T-helper 2 cell treated with Interferon-gamma antibody and Interleukin-4, amounts not matched to agents 5 μg/mL and 100 μg/mL, for 36 hours (primary cell): ENCODE results near the gene TPM1.
"Not testable (repeated sequence)": the region's sequence is repeated elsewhere in the genome, so short reads cannot be mapped to it uniquely, and the experiment has no call there.

Source experiments
- DNase-seq: peaks from one replicate; pipeline ENCODE4 v3.0.0; 2021; ENCODE audit warnings: low spot score
- H3K27ac Mint-ChIP-seq: one replicate; pipeline ENCODE4 v1.8.0; 2021; ENCODE audit warnings: mild to moderate bottlenecking, mixed read lengths
- H3K27me3 Mint-ChIP-seq: one replicate; pipeline ENCODE4 v1.8.0; 2021; ENCODE audit warnings: low read depth, mixed read lengths
- H3K36me3 Mint-ChIP-seq: one replicate; pipeline ENCODE4 v1.8.0; 2021; ENCODE audit warnings: low read depth, mixed read lengths
- H3K4me1 Mint-ChIP-seq: one replicate; pipeline ENCODE4 v1.8.0; 2021; ENCODE audit warnings: low read depth, mixed read lengths
- H3K4me3 Mint-ChIP-seq: one replicate; pipeline ENCODE4 v1.8.0; 2022; ENCODE audit warnings: mild to moderate bottlenecking, moderate library complexity, mixed read lengths
- H3K9me3 Mint-ChIP-seq: one replicate; pipeline ENCODE4 v1.8.0; 2021; ENCODE audit warnings: mixed read lengths

Gene TPM1

DNA sequence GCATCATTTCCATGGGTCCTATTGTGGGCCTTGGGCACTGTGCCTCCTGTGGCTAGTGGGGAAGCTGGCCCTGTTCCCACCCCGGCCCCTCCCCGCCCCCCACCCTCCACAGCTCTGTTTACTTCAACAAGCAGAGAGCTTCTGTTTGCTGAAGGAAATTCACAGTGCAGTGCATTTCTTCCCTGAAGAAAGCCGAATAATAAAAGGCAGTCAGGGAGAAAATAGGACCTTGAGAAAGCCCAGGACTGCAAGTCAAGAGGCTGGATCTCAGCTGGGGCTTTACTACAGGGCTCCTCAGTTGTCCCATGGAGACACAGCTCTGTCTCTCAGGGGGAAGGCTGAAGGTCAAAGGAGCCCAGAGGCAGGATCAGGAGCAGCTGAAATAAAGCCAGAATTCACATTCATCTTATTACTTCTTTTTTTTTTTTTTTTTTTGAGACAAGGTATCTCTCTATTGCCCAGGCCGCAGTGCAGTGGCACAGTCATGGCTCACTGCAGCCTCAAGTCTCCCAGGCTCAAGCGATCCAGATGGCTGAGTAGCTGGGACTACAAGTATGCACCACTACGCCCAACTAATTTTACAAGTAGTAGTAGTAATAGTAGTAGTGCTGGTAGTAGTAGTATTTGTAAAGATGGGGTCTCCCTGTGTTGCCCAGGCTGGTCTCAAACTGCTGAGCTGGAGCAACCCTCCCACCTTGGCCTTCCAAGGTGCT lies 46.1 kb downstream of the TPM1 start:
- no peak for DNase-seq
- no peaks in the 10 kb centered on the region for H3K9me3 Mint-ChIP-seq
- H3K36me3 Mint-ChIP-seq: no peaks in the 10 kb centered on the region
- peaks cover 6% of the 10 kb centered on the region for H3K27me3 Mint-ChIP-seq
- H3K27ac Mint-ChIP-seq: no peak overlapping the region
- peaks cover 2% of the 10 kb centered on the region for H3K4me1 Mint-ChIP-seq
- H3K4me3 Mint-ChIP-seq: no peak overlapping the region

DNA sequence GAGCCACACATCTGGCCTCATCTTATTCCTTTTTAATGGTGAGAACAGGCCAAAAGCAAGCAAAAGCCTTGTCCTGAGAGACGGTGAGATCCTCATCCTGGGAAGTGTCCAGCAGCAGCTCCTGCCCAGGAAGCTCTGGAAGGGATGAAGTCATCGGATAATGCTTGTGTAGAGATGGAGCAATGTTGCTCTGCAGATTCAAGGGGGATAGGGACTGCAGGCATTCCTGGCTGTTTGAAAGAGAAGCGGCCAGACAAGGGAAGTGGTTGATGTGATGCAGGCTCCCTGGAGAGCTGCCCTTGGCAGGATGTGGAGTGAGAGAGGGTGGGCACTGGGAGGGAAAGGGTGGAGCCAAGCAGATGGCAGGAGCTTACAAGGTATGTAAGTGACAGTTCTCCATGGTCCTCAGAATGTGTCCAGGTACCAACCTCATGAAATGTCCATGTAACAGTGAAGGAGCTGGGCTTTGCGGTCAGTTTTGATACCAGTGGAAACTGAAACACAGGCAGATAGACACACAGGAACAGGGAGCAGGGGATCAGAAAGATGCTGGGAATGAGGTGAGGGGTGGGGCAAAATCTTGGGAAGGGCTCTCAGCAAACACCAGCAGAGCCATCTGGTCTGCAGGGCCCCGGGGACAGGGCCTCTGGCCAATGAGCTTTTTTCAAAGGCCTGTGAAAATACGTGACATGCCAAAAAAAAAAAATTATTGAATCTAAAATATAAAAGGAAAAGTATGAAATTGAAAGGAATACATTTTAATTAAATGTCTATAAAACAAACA lies 46.9 kb downstream of the TPM1 start:
- H3K27me3 Mint-ChIP-seq: peaks cover 6% of the 10 kb centered on the region
- peaks cover 2% of the 10 kb centered on the region for H3K4me1 Mint-ChIP-seq
- no peak overlapping the region for H3K4me3 Mint-ChIP-seq
- no peaks in the 10 kb centered on the region for H3K36me3 Mint-ChIP-seq
- no peaks in the 10 kb centered on the region for H3K9me3 Mint-ChIP-seq
- DNase-seq: no peak
- H3K27ac Mint-ChIP-seq: no peak overlapping the region

DNA sequence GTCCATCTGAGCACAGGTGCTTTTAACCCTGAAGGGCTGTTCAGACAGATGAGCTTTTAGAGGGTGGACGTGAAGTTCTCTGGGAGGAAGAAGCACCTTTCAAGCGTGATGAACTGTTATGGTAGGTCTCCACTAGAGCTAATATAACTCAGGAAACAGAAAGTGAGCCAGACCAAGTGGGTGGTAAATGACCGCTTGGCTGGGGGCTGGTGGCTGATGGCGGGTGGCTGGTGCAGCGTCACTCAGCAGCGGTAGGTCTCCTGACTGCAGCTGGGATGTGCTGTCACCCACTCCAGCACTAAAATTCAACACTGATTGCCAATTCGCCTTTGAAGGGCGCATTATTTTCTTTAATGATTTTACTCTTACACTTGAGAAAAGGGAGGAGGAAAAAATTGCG lies 47.9 kb downstream of the TPM1 start:
- Mint-ChIP-seq H3K36me3 (no peaks in the 10 kb centered on the region), H3K27ac (no peak overlapping the region), H3K4me1 (peaks cover 2% of the 10 kb centered on the region), H3K9me3 (no peaks in the 10 kb centered on the region), H3K27me3 (peaks cover 6% of the 10 kb centered on the region), H3K4me3 (no peak overlapping the region)
- DNase-seq: no peak

DNA sequence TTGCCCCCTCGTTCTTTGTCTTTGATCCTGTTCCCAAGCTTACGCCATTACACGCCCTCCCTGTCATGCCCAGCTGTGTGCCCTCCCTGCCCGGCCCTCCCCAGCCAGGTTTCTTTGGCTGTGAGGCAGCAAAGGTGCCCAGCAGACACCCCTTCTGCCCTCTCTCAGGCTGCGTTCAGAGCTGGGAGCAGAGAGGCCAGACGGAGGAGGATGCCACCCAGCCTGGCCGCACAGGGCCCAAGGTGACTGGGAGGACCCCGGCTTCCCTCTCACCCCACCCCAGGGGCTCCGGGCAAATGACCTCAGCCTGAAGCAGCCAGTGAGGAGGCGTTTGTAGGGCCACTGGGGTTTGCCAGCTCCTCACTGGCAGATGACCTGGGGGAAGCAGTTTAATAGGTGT lies 48.3 kb downstream of the TPM1 start:
- no peaks in the 10 kb centered on the region for H3K9me3 Mint-ChIP-seq
- peaks cover 6% of the 10 kb centered on the region for H3K27me3 Mint-ChIP-seq

DNA sequence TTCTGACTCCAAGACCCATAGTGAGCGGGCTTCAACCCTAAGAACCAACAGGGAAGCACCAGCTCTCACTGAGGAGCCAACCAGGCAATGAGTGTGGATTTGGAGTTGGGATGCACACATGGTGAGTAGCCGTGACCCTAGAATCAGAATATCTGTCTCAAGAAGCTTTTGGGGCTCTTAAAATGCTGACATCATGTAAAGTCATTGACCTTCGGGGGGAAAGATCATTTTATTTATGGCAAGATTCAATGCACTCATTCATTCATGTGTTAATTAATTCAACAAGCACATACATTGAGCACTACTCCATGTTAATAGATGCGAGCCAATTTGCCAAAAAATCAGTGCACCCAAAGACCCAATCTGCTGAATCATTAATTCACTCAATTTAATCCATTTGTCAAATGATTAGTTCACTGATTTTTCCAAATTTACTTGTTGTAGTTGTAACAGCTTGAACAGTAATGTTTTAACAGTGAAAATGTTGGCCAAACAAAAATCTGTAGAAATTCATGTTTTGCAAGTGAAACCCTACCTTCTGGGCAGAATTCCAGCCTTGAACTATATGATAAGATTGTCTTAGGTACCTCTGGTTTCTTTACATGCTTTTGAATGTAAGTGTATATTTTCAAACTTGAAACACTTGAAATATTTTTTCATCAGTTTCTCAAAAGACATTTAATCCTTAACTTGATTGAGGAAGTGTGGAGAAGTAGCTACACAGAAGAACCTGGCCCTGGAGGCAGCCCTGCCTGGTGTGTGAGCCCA lies 49.3 kb downstream of the TPM1 start:
- Mint-ChIP-seq H3K9me3 (no peaks in the 10 kb centered on the region), H3K36me3 (no peaks in the 10 kb centered on the region), H3K4me3 (no peak overlapping the region), H3K4me1 (peaks cover 2% of the 10 kb centered on the region), H3K27me3 (peaks cover 6% of the 10 kb centered on the region), H3K27ac (no peak overlapping the region)
- no peak for DNase-seq

More for the DNA sequence above, 48.3 kb downstream of the TPM1 start:
- H3K36me3 Mint-ChIP-seq: no peaks in the 10 kb centered on the region
- H3K27ac Mint-ChIP-seq: no peak overlapping the region
- no peak for DNase-seq
- H3K4me3 Mint-ChIP-seq: no peak overlapping the region
- H3K4me1 Mint-ChIP-seq: peaks cover 2% of the 10 kb centered on the region

DNA sequence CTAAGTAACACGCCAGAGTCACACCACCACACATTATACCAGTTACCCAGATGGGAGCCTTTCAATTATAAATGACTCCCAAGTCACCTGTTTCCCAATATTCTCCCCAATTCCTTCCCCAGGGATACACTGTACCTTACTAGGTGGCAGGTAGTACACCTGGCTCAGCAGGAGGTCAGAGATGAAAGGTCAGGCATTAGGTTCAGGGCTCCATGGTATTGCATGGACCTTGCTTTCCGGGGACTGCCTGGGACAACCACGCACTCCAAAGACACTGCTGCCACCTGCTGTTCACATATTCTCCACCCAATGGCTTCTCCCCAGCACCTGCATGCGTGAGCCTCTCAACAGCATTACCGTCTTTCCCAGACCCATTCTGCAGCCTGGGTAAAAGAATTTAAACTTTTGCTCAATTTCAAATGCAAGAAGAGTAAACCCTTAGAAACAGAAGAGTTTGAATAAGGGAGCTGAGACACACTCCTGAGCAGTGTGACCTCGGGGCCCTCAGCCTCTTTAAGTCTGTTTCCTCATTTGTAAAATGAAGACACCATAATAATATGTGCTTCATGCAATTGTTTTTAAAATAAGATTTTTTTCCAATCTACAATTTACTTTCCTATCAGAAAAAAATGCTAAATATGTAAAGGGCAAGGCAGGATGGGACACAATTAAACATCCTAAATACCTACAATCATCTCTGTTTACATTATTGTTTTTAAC lies 51.1 kb downstream of the TPM1 start:
- Mint-ChIP-seq H3K36me3 (no peaks in the 10 kb centered on the region), H3K4me1 (peaks cover 2% of the 10 kb centered on the region), H3K9me3 (no peaks in the 10 kb centered on the region), H3K4me3 (no peak overlapping the region), H3K27ac (no peak overlapping the region), H3K27me3 (peaks cover 6% of the 10 kb centered on the region)
- DNase-seq: peak; percentile 59

DNA sequence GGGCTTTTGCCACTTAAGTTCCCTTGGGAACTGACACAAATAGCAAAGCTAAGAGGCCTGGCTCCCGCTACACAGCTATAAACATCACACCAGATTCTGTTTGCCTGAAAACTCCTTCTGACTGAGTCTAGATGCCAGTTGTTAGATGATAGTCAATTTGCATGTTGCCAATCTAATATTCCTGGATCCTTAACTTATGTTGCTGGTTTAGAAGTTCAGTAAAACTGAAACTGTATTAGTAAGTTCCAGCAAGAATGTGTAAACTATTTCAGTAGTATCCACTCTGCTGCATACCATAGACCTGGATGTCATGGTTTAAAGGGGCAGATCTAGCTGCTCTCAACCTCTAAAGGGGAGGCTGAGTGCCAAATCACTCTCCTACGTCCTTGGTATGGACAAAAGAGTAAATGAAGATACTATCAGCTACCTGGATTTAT lies 52.0 kb downstream of the TPM1 start:
- H3K27me3 Mint-ChIP-seq: peaks cover 4% of the 10 kb centered on the region
- H3K4me1 Mint-ChIP-seq: no peaks in the 10 kb centered on the region
- H3K4me3 Mint-ChIP-seq: no peak overlapping the region
- H3K27ac Mint-ChIP-seq: no peak overlapping the region
- no peaks in the 10 kb centered on the region for H3K36me3 Mint-ChIP-seq
- no peaks in the 10 kb centered on the region for H3K9me3 Mint-ChIP-seq
- no peak for DNase-seq

DNA sequence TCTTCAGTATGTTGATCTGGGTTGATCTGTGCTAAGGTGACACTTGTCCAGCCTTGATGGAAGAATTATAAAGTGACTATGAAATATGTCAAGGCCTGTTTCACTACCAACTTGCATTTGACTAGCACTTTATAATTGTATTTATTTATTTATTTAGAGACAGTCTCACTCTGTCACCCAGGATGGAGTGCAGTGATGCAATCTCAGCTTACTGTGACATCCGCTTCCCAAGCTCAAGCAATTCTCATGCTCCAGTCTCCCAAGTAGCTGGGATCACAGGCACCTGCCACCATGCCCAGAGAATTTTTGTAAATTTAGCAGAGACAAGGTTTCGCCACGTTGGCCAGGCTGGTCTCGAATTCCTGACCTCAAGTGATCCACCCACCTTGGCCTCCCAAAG lies 53.6 kb downstream of the TPM1 start:
- Mint-ChIP-seq H3K27ac (no peak overlapping the region), H3K27me3 (peaks cover 4% of the 10 kb centered on the region), H3K4me1 (no peaks in the 10 kb centered on the region), H3K36me3 (no peaks in the 10 kb centered on the region), H3K4me3 (no peak overlapping the region), H3K9me3 (peaks cover 3% of the 10 kb centered on the region)
- DNase-seq: no peak

DNA sequence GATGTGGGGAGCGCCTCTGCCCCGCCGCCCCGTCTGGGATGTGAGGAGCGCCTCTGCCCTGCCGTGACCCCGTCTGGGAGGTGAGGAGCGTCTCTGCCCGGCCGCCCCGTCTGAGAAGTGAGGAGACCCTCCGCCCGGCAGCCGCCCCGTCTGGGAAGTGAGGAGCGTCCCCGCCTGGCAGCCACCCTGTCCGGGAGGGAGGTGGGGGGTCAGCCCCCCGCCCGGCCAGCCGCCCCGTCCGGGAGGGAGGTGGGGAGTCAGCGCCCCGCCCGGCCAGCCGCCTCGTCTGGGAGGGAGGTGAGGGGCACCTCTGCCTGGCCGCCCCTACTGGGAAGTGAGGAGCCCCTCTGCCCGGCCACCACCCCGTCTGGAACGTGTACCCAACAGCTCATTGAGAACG lies 56.4 kb downstream of the TPM1 start:
- not testable (repeated sequence) for DNase-seq, H3K27me3 Mint-ChIP-seq, H3K4me1 Mint-ChIP-seq, H3K9me3 Mint-ChIP-seq, H3K4me3 Mint-ChIP-seq, H3K36me3 Mint-ChIP-seq, H3K27ac Mint-ChIP-seq

DNA sequence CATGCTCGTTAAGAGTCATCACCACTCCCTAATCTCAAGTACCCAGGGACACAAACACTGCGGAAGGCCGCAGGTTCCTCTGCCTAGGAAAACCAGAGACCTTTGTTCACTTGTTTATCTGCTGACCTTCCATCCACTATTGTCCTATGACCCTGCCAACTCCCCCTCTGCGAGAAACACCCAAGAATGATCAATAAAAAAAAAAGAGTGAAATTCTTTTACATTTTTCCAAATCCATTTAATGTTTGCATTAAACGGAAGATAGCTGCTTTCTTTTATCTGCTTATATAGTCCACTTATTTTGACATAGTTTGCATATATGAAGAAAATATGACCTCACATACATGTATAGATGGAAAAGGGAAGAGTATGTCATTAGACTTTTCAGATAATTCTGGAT lies 57.0 kb downstream of the TPM1 start:
- not testable (repeated sequence) for H3K9me3 Mint-ChIP-seq, H3K36me3 Mint-ChIP-seq, H3K4me1 Mint-ChIP-seq, DNase-seq, H3K27ac Mint-ChIP-seq, H3K4me3 Mint-ChIP-seq, H3K27me3 Mint-ChIP-seq

DNA sequence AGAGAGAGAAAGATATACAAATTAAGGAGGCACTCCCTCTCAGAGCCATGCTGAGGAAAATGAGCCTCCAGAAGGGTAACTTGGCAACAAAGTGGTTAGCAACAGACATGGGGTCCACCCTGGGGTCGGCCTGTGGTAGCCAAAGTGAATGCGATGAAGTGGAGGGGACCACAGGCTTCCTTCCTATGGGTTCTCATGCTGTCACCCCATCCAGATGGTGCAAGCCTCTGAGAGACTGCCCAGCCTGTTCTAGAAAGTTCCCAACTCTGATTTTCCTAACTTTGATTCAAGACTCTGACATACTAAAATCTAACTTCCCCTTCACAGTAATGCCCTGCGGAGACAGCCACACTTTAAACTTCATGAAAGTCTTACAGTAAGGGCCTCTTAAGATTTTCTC lies 60.9 kb downstream of the TPM1 start:
- no peak overlapping the region for H3K27ac Mint-ChIP-seq
- H3K27me3 Mint-ChIP-seq: no peaks in the 10 kb centered on the region
- H3K9me3 Mint-ChIP-seq: peaks cover 3% of the 10 kb centered on the region
- DNase-seq: no peak
- H3K36me3 Mint-ChIP-seq: no peaks in the 10 kb centered on the region
- H3K4me1 Mint-ChIP-seq: no peaks in the 10 kb centered on the region
- H3K4me3 Mint-ChIP-seq: no peak overlapping the region

DNA sequence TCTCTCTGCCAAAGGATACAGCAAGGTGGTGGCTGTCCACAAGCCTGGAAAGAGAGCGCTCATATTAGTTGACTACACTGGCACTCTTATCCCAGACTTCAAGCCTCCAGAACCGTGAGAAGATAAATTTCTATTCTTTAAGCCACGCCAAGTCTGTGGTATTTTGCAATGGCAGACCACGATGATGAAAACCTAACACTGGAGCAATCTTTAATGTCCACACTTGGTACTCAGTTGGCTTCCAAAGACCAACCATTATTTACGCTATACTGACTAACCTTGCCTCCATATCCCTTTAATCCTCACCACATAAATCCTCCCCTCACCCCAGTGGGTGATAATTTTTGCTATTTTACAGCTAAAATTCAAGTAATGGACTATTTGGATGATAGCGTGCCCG lies 62.2 kb downstream of the TPM1 start:
- Mint-ChIP-seq H3K27ac (no peak overlapping the region), H3K36me3 (no peaks in the 10 kb centered on the region), H3K4me3 (no peak overlapping the region), H3K4me1 (no peaks in the 10 kb centered on the region), H3K9me3 (peaks cover 3% of the 10 kb centered on the region), H3K27me3 (peaks cover 4% of the 10 kb centered on the region)
- no peak for DNase-seq

DNA sequence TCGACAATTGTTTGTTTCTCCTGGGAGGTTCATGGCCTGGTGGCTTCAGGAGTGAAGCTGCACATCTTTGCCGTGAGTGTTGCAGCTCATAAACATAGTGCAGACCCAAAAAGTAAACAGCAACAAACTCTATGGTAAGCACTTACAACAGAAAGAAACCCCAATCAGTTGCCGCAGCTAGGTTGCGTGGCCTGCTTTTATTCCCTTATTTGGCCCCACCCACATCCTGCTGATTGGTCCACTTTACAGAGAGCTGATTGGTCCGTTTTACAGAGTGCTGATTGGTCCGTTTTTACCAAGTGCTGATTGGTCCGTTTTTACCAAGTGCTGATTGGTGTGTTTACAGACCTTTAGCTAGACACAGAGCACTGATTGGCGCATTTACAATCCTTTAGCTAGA lies 62.8 kb downstream of the TPM1 start:
- H3K36me3 Mint-ChIP-seq, H3K27ac Mint-ChIP-seq, H3K9me3 Mint-ChIP-seq, DNase-seq, H3K27me3 Mint-ChIP-seq, H3K4me1 Mint-ChIP-seq, H3K4me3 Mint-ChIP-seq: not testable (repeated sequence)
